CD4-positive, alpha-beta T cell treated with Interleukin-1 beta for 1 hour (primary cell): ENCODE data around the gene ZNF587.
"Not testable (repeated sequence)": the region's sequence is repeated elsewhere in the genome, so short reads cannot be mapped to it uniquely, and the experiment has no call there.

Source experiments
- DNase-seq, 2 donors: peaks; one replicate each; pipeline ENCODE4 v3.0.0-alpha.2; 2020 to 2022

Gene ZNF587

GRCh38 chr19:57823155-57823554 is 26.5 kb upstream of the ZNF587 start:
- DNase-seq: not testable (repeated sequence)

- DNase-seq: not testable (repeated sequence)
Measured at GRCh38 chr19:57823608-57824007, 26.1 kb upstream of the ZNF587 start.

GRCh38 chr19:57825511-57825910 is 24.1 kb upstream of the ZNF587 start:
- DNase-seq: no peak

- no peak for DNase-seq
Measured at GRCh38 chr19:57829316-57829715, 20.3 kb upstream of the ZNF587 start.

GRCh38 chr19:57830071-57830602 is 19.5 kb upstream of the ZNF587 start, which contains the start of gene ZNF587B:
TSS of gene ZNF587B (plus strand) at chr19:57830299. CDS start at chr19:57830529, 230 bp downstream.
- peak; percentile 32 to 41 for DNase-seq

GRCh38 chr19:57836991-57837390 is 12.7 kb upstream of the ZNF587 start:
- DNase-seq: not testable (repeated sequence)

GRCh38 chr19:57838622-57839191 is 11.0 kb upstream of the ZNF587 start:
- not testable (repeated sequence) for DNase-seq

GRCh38 chr19:57841122-57841763 is 8.4 kb upstream of the ZNF587 start:
- no peak for DNase-seq

GRCh38 chr19:57847164-57847563 is 2.5 kb upstream of the ZNF587 start:
- DNase-seq: not testable (repeated sequence)

GRCh38 chr19:57849162-57849665 is 445 bp upstream of the ZNF587 start:
- DNase-seq: not testable (repeated sequence)

- no peak for DNase-seq
Measured at GRCh38 chr19:57850553-57851017, 926 bp downstream of the ZNF587 start.

- not testable (repeated sequence) for DNase-seq
Measured at GRCh38 chr19:57851812-57852603, 2.3 kb downstream of the ZNF587 start.

GRCh38 chr19:57854117-57854516 is 4.5 kb downstream of the ZNF587 start:
- not testable (repeated sequence) for DNase-seq

GRCh38 chr19:57862351-57862750 is 12.7 kb downstream of the ZNF587 start:
- not testable (repeated sequence) for DNase-seq

GRCh38 chr19:57867868-57868492 is 18.3 kb downstream of the ZNF587 start:
- DNase-seq: no peak

- not testable (repeated sequence) for DNase-seq
Measured at GRCh38 chr19:57869655-57870054, 20.0 kb downstream of the ZNF587 start.

- no peak for DNase-seq
Measured at GRCh38 chr19:57870225-57870624, 20.6 kb downstream of the ZNF587 start.

GRCh38 chr19:57872450-57872849 is 22.8 kb downstream of the ZNF587 start:
- DNase-seq: no peak

- DNase-seq: not testable (repeated sequence)
Measured at GRCh38 chr19:57873883-57874799, 24.5 kb downstream of the ZNF587 start.

GRCh38 chr19:57886046-57886445 is 36.4 kb downstream of the ZNF587 start:
- no peak for DNase-seq

- DNase-seq: no peak
Measured at GRCh38 chr19:57887195-57887941, 37.7 kb downstream of the ZNF587 start.
